Heart right ventricle (tissue), 16 donors: ENCODE results near the gene IVL. TPM values are rescaled to one million over a fixed set of nuclear protein-coding genes. Genes with fewer than 3 reads are reported as not detected.

Experiments
- ATAC-seq, 8 donors: fragments of 200-7000 bp; cut with Tn5 transposase; one replicate each; pipeline ENCODE4 v1.9.1; 2020; ENCODE audit warnings: mild to moderate bottlenecking in 8 of 8, moderate library complexity in 8 of 8, moderate number of reproducible peaks in 1 of 8
- DNase-seq, 2 donors: peaks; one replicate each; pipeline ENCODE4 v3.0.0-alpha.2; 2020
- H3K27ac ChIP-seq, 10 donors: fragments of 200-600 bp; sonication (generic) in 2 of 10; one replicate each; pipeline versions ENCODE4 v1.5.0 to v1.8.0; 2020 to 2022; ENCODE audit warnings: mild to moderate bottlenecking in 3 of 10
- H3K27me3 ChIP-seq, 7 donors: fragments of 200-600 bp; one replicate each; pipeline ENCODE4 v1.8.0; 2021 to 2022; ENCODE audit warnings: mild to moderate bottlenecking in 2 of 7
- H3K36me3 ChIP-seq, 9 donors: fragments of 200-600 bp; sonication (generic) in 1 of 9; one replicate each; pipeline versions ENCODE4 v1.5.0 to v1.8.0; 2020 to 2022; ENCODE audit warnings: mild to moderate bottlenecking in 2 of 9
- H3K4me1 ChIP-seq, 9 donors: fragments of 200-600 bp; sonication (generic) in 1 of 9; one replicate each; pipeline versions ENCODE4 v1.5.0 to v1.8.0; 2020 to 2022; ENCODE audit warnings: mild to moderate bottlenecking in 4 of 9
- H3K4me3 ChIP-seq, 10 donors: fragments of 200-600 bp; sonication (generic) in 2 of 10; one replicate each; pipeline versions ENCODE4 v1.5.0 to v1.8.0; 2020 to 2022; ENCODE audit warnings: mild to moderate bottlenecking in 7 of 10, moderate library complexity in 2 of 10
- H3K9me3 ChIP-seq, 11 donors: fragments of 200-600 bp in 10 of 11; sonication (generic) in 2 of 11; one replicate each; pipeline versions ENCODE4 v1.5.0 to v1.8.0; 2013 to 2022; ENCODE audit warnings: mild to moderate bottlenecking in 2 of 11, control low read depth in 1 of 11, moderate library complexity in 1 of 11
- CTCF ChIP-seq, 9 donors: fragments of 200-600 bp; sonication (generic) in 2 of 9; IDR thresholded peaks; one replicate each; pipeline versions ENCODE4 v1.5.0 to v1.8.0; 2021 to 2022; ENCODE audit warnings: antibody characterized with exemption in 9 of 9, mild to moderate bottlenecking in 5 of 9, moderate library complexity in 1 of 9
- WGBS, 2 donors: extraction: QIAGEN DNeasy Blood & Tissue Kit; methylation state at CpG; one replicate each; pipeline ENCODE4 v1.1.7; 2013; ENCODE audit warnings: inconsistent platforms in 1 of 2; 5-methylcytosine and 5-hydroxymethylcytosine counted together
- intact Hi-C, 10 donors: fragments of 100-400 bp; cut with DNase I; formaldehyde crosslinking; loops; one replicate each; pipeline versions ENCODE4 v1.11.1 to v1.14.2; 2022
- polyA plus RNA-seq, 2 donors: library from polyadenylated mRNA; stranded (reverse); fragments of 200-250 nt; gene quantifications; one replicate each; pipeline ENCODE4 v1.2.3, GENCODE V29; 2013
- total RNA-seq, 10 donors: library from RNA; stranded (reverse); fragmentation: NEBNext Ultra II Directional in 3 of 10; extraction: Animal tissue kit (Norgen Biotek cat#: 25700) in 3 of 10; gene quantifications; one replicate each; pipeline versions ENCODE4 v1.2.1 to v1.2.4, GENCODE V29; 2021 to 2023
- donor health status: Arrhythmogenic right ventricular cardiomyopathy.
- donor health status: ischemic (EF 13 %, LVEDD 7.1; RV severe dilation, severe dysfunction).
- donor health status: healthy with polysubstance abuse.
- donor health status: DM: no; HTN: yes; CAD: no.
- donor health status: DM: no; HTN: no; CAD: no.
- donor health status: ischemic (EF 25% LVEDD 6.9; RV normal size, moderate dysfunction).
- donor health status: ischemic (EF 25% LVEDD 5.7; RV mildly dilated, moderate dysfunction).
- donor health status: healthy.
- donor health status: DM: yes; HTN: yes; CAD: no.
- donor health status: Ischemic cardiomyopathy.
- donor health status: ischemic (EF 35%, LVEDD 5.7; RV mildly dilated, moderate dysfunction).
- donor health status: nonischemic (EF 11% LVEDD 7.7; RV severe dilation, severe dysfunction).
- donor health status: DM: yes; HTN: yes; CAD: no.
- donor health status: PGD.
- donor health status: ischemic (EF 29% LVEDD 5.4; RV normal size, mild dysfunction).
- donor health status: nonischemic (EF 23%, LVEDD 6.1; RV moderate dilation, normal function).

IVL gene
- total and polyA plus RNA-seq, 12 donors = 0.06 TPM; not detected in 11

GRCh38 chr1:152924191-152924590 lies 15.8 kb downstream of the IVL start:
- Histone ChIP-seq H3K4me3 (no peak overlapping the region), H3K27ac (no peak overlapping the region), H3K36me3 (no peaks in the 10 kb centered on the region), H3K9me3 (peaks cover 0 to 11% (median 0%) of the 10 kb centered on the region in 11 donors), H3K27me3 (peaks cover 0 to 7% (median 0%) of the 10 kb centered on the region in 7 donors), H3K4me1 (no peaks in the 10 kb centered on the region)
- 52 to 54% methylated on average over 2 of the region's 2 CpGs for WGBS, 2 donors
- intact Hi-C loops = no loop called here
- no peak for DNase-seq
- no peak for TF ChIP-seq CTCF (IDR thresholded peaks at IDR 0.05)
- ATAC-seq = no peak

DNA sequence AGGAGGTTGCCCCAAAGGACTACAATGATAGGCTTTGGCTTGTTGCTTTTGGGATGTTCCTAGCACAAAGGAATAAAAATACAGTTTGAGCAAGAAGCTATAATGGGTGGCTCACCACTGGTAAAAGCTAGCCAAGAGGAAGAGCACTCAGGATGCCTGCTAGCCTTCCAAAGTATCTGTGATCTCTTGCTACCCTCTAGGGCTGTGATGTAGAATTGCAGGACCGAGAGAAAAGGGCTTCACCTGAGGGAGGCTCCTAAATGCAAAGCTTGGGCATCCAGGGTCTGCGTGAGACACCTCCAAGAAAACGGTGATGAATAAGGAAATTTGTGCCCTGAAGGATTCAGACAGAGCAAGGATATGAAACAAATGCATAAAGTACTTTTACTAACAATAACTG lies 17.7 kb downstream of the IVL start:
- WGBS, 2 donors = 54 to 75% methylated on average over 3 of the region's 3 CpGs
- no peak overlapping the region for H3K27ac ChIP-seq

GRCh38 chr1:152928671-152929070 lies 20.3 kb downstream of the IVL start:
- Histone ChIP-seq H3K9me3 (peaks cover 0 to 8% (median 0%) of the 10 kb centered on the region in 11 donors), H3K4me1 (no peaks in the 10 kb centered on the region), H3K27me3 (peaks cover 0 to 7% (median 0%) of the 10 kb centered on the region in 7 donors), H3K36me3 (no peaks in the 10 kb centered on the region), H3K27ac (no peak overlapping the region), H3K4me3 (no peak overlapping the region)
- no peak for TF ChIP-seq CTCF (IDR thresholded peaks at IDR 0.05)
- no peak for ATAC-seq
- intact Hi-C loops = no loop called here
- WGBS, 2 donors = 88 to 90% methylated on average over 3 of the region's 3 CpGs
- no peak for DNase-seq

More for the DNA sequence above, 17.7 kb downstream of the IVL start:
- intact Hi-C loops = no loop called here
- Histone ChIP-seq H3K4me3 (no peak overlapping the region), H3K9me3 (peaks cover 0 to 8% (median 0%) of the 10 kb centered on the region in 11 donors), H3K27me3 (peaks cover 0 to 7% (median 0%) of the 10 kb centered on the region in 7 donors), H3K4me1 (no peaks in the 10 kb centered on the region), H3K36me3 (no peaks in the 10 kb centered on the region)
- no peak for DNase-seq
- TF ChIP-seq CTCF (IDR thresholded peaks at IDR 0.05) = no peak
- ATAC-seq = no peak

DNA sequence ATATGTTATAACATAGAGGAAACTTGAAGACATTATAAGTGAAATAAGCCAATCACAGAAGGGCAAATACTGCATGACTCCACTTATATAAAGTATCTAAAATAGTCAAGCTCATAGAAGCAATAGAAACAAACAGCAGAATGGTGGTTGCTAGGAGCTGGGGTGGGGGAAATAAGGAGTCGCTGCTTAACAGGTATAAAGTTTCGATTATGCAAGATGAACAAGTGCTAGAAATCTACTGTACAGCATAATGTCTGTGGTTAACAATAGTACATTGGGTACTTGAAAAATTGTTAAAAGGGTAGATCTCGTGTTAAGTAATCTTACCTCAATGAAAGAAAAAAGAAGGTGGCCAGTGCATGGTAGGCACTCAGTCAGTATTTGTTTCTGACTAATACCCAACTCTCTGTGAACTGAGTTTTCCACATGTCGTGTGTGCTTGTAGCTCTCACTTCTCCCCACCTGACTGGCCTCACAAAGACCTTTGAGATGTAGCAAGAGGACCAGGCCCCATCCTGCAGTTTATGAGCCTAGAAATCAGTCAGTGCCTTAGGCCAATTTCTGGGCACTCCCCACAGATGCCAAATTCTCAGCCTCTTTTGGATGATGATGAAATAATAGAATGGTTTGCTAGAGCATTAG lies 23.9 kb downstream of the IVL start:
- 68 to 74% methylated on average over 4 of the region's 4 CpGs for WGBS, 2 donors
- TF ChIP-seq CTCF (IDR thresholded peaks at IDR 0.05) = no peak

More for the DNA sequence above, 23.9 kb downstream of the IVL start:
- intact Hi-C loops = no loop called here
- Histone ChIP-seq H3K27me3 (peaks cover 0 to 5% (median 0%) of the 10 kb centered on the region in 7 donors), H3K36me3 (no peaks in the 10 kb centered on the region), H3K4me3 (no peak overlapping the region), H3K4me1 (no peaks in the 10 kb centered on the region), H3K9me3 (peaks cover 0 to under 1% (median 0%) of the 10 kb centered on the region in 11 donors), H3K27ac (no peak overlapping the region)
- DNase-seq = no peak
- no peak for ATAC-seq
